ENCODE results near the gene ZFP69B.

- TF ChIP-seq RAD21 (IDR thresholded peaks at IDR 0.05; ENCODE audit: low read length) (no peak), POLR2A (IDR thresholded peaks at IDR 0.05; ENCODE audit: low read depth, low read length) (no peak)
Measured at GRCh38 chr1:40495315-40495903, 45.1 kb downstream of the ZFP69B start.
